Activated T-cell treated with anti-CD3 and anti-CD28 coated beads, Interleukin-2, amount 50 U/mL, for 72 hours (primary cell): ENCODE measurements around the gene MAP1LC3A. TPM values are rescaled to one million over a fixed set of nuclear protein-coding genes. Genes with fewer than 3 reads are reported as not detected.
A peak's percentile ranks its signal among the peaks of the same experiment; 100 is the strongest.

Experiments
- ATAC-seq, 2 donors: fragments of 150-1000 bp; cut with Tn5 transposase; replicated peaks in 1 of 2; 2 replicates each; pipeline ENCODE4 v1.10.0; 2021; ENCODE audit warnings: moderate library complexity in 2 of 2, mild to moderate bottlenecking in 1 of 2
- DNase-seq, 2 donors: peaks; one replicate each; pipeline ENCODE4 v3.0.0; 2021 to 2022; ENCODE audit warnings: mixed read lengths in 1 of 2
- H3K27ac Mint-ChIP-seq: one replicate; pipeline ENCODE4 v1.8.0; 2022; ENCODE audit warnings: mild to moderate bottlenecking, moderate library complexity, mixed read lengths
- H3K27me3 Mint-ChIP-seq: one replicate; pipeline ENCODE4 v1.8.0; 2022; ENCODE audit warnings: low read depth, mixed read lengths
- H3K36me3 Mint-ChIP-seq, 2 donors: one replicate each; pipeline ENCODE4 v1.8.0; 2022; ENCODE audit warnings: mixed read lengths in 2 of 2, mild to moderate bottlenecking in 1 of 2; ENCODE audit not compliant: insufficient read depth in 2 of 2
- H3K4me1 Mint-ChIP-seq: one replicate; pipeline ENCODE4 v1.8.0; 2022; ENCODE audit warnings: low read depth, mixed read lengths
- H3K4me3 Mint-ChIP-seq, 2 donors: one replicate each; pipeline ENCODE4 v1.8.0; 2022; ENCODE audit warnings: mild to moderate bottlenecking in 2 of 2, mixed read lengths in 2 of 2, moderate library complexity in 2 of 2
- H3K9me3 Mint-ChIP-seq, 2 donors: one replicate each; pipeline ENCODE4 v1.8.0; 2022; ENCODE audit warnings: mixed read lengths in 2 of 2
- total RNA-seq, 2 donors: library from RNA; stranded (reverse); gene quantifications; one replicate each; pipeline ENCODE4 v1.2.3, GENCODE V29; 2022

Gene MAP1LC3A
- total RNA-seq, 2 donors from 2014 or later, result 3.7 to 5.2 TPM

GRCh38 chr20:34562641-34563040 is 4.1 kb downstream of the MAP1LC3A start:
- Mint-ChIP-seq H3K9me3 (no peaks in the 10 kb centered on the region), H3K4me3 (no peak overlapping the region), H3K4me1 (peaks cover 8% of the 10 kb centered on the region), H3K36me3 (peaks cover 0 to 5% of the 10 kb centered on the region in 2 donors), H3K27ac (no peak overlapping the region), H3K27me3 (no peaks in the 10 kb centered on the region)
- peak; percentile 17 to 23 for ATAC-seq
- peak; percentile 40 to 41 for DNase-seq

GRCh38 chr20:34564833-34565232 is 6.3 kb downstream of the MAP1LC3A start:
- Mint-ChIP-seq H3K27me3 (no peaks in the 10 kb centered on the region), H3K9me3 (no peaks in the 10 kb centered on the region), H3K4me3 (no peak overlapping the region), H3K27ac (no peak overlapping the region), H3K4me1 (no peaks in the 10 kb centered on the region), H3K36me3 (peaks cover 0 to 2% of the 10 kb centered on the region in 2 donors)
- no peak for DNase-seq
- no peak for ATAC-seq

- Mint-ChIP-seq H3K27me3 (no peaks in the 10 kb centered on the region), H3K4me1 (no peaks in the 10 kb centered on the region), H3K9me3 (no peaks in the 10 kb centered on the region), H3K36me3 (peaks cover 0 to 4% of the 10 kb centered on the region in 2 donors), H3K4me3 (no peak overlapping the region), H3K27ac (no peak overlapping the region)
- ATAC-seq (no peak), DNase-seq (no peak)
These were observed 8.7 kb downstream of the MAP1LC3A start for GRCh38 chr20:34566978-34567891.

- no peak overlapping the region for H3K4me3 Mint-ChIP-seq
- no peaks in the 10 kb centered on the region for H3K27me3 Mint-ChIP-seq
- H3K27ac Mint-ChIP-seq, result no peak overlapping the region
- no peak for DNase-seq
- H3K36me3 Mint-ChIP-seq, result peaks cover 0 to 4% of the 10 kb centered on the region in 2 donors
- H3K9me3 Mint-ChIP-seq, result no peaks in the 10 kb centered on the region
- ATAC-seq, result no peak
- no peaks in the 10 kb centered on the region for H3K4me1 Mint-ChIP-seq
These were observed 9.7 kb downstream of the MAP1LC3A start for GRCh38 chr20:34567892-34568865.

- Mint-ChIP-seq H3K4me1 (no peaks in the 10 kb centered on the region), H3K27me3 (no peaks in the 10 kb centered on the region), H3K9me3 (no peaks in the 10 kb centered on the region), H3K27ac (no peak overlapping the region), H3K36me3 (peaks cover 0 to 2% of the 10 kb centered on the region in 2 donors), H3K4me3 (no peak overlapping the region)
- DNase-seq (no peak), ATAC-seq (no peak)
These were observed 11.1 kb downstream of the MAP1LC3A start for GRCh38 chr20:34569598-34569997.

GRCh38 chr20:34570859-34571306 is 12.4 kb downstream of the MAP1LC3A start:
- Mint-ChIP-seq H3K36me3 (peaks cover 2% of the 10 kb centered on the region in 2 donors), H3K27ac (peak overlapping the region; percentile 41), H3K4me3 (no peak overlapping the region), H3K4me1 (no peaks in the 10 kb centered on the region), H3K27me3 (no peaks in the 10 kb centered on the region), H3K9me3 (no peaks in the 10 kb centered on the region)
- no peak for DNase-seq
- no peak for ATAC-seq

GRCh38 chr20:34571753-34572152 is 13.2 kb downstream of the MAP1LC3A start:
- no peaks in the 10 kb centered on the region for H3K27me3 Mint-ChIP-seq
- H3K4me1 Mint-ChIP-seq, result no peaks in the 10 kb centered on the region
- H3K36me3 Mint-ChIP-seq, result peaks cover 2% of the 10 kb centered on the region in 2 donors
- ATAC-seq (no peak), DNase-seq (no peak)
- no peak overlapping the region for H3K27ac Mint-ChIP-seq
- H3K4me3 Mint-ChIP-seq, result no peak overlapping the region
- no peaks in the 10 kb centered on the region for H3K9me3 Mint-ChIP-seq

- Mint-ChIP-seq H3K27me3 (no peaks in the 10 kb centered on the region), H3K4me3 (no peak overlapping the region), H3K36me3 (peaks cover 2% of the 10 kb centered on the region in 2 donors), H3K9me3 (no peaks in the 10 kb centered on the region), H3K27ac (no peak overlapping the region), H3K4me1 (no peaks in the 10 kb centered on the region)
- DNase-seq (no peak), ATAC-seq (no peak)
These were observed 15.2 kb downstream of the MAP1LC3A start for GRCh38 chr20:34573541-34574300.

GRCh38 chr20:34574426-34574825 is 15.9 kb downstream of the MAP1LC3A start:
- no peak for ATAC-seq
- DNase-seq, result no peak
- H3K4me1 Mint-ChIP-seq, result peaks cover under 1% of the 10 kb centered on the region
- H3K27me3 Mint-ChIP-seq, result no peaks in the 10 kb centered on the region
- no peak overlapping the region for H3K4me3 Mint-ChIP-seq
- H3K9me3 Mint-ChIP-seq, result no peaks in the 10 kb centered on the region
- H3K36me3 Mint-ChIP-seq, result peaks cover 2% of the 10 kb centered on the region in 2 donors
- H3K27ac Mint-ChIP-seq, result no peak overlapping the region

- Mint-ChIP-seq H3K4me3 (no peak overlapping the region), H3K27me3 (no peaks in the 10 kb centered on the region), H3K4me1 (peaks cover 5% of the 10 kb centered on the region), H3K27ac (no peak overlapping the region), H3K9me3 (no peaks in the 10 kb centered on the region), H3K36me3 (peaks cover 2% of the 10 kb centered on the region in 2 donors)
- DNase-seq, result no peak
- ATAC-seq, result no peak
These were observed 16.3 kb downstream of the MAP1LC3A start for GRCh38 chr20:34574861-34575260.

- no peak for DNase-seq
- H3K36me3 Mint-ChIP-seq, result peaks cover 2% of the 10 kb centered on the region in 2 donors
These were observed 16.8 kb downstream of the MAP1LC3A start for GRCh38 chr20:34575271-34575670.

GRCh38 chr20:34575756-34576155 is 17.2 kb downstream of the MAP1LC3A start:
- ATAC-seq (no peak), DNase-seq (no peak)
- no peak overlapping the region for H3K4me3 Mint-ChIP-seq
- H3K27ac Mint-ChIP-seq, result no peak overlapping the region
- no peaks in the 10 kb centered on the region for H3K27me3 Mint-ChIP-seq
- H3K9me3 Mint-ChIP-seq, result no peaks in the 10 kb centered on the region
- peaks cover 2 to 5% of the 10 kb centered on the region in 2 donors for H3K36me3 Mint-ChIP-seq
- peaks cover 14% of the 10 kb centered on the region for H3K4me1 Mint-ChIP-seq

More at GRCh38 chr20:34575271-34575670, 16.8 kb downstream of the MAP1LC3A start:
- Mint-ChIP-seq H3K9me3 (no peaks in the 10 kb centered on the region), H3K27ac (no peak overlapping the region), H3K4me3 (no peak overlapping the region), H3K27me3 (no peaks in the 10 kb centered on the region), H3K4me1 (peaks cover 9% of the 10 kb centered on the region)
- ATAC-seq, result no peak
